Measurements from ENCODE around the gene RAE1.
"Not testable (repeated sequence)": the region's sequence is repeated elsewhere in the genome, so short reads cannot be mapped to it uniquely, and the experiment has no call there.

Gene RAE1

DNA sequence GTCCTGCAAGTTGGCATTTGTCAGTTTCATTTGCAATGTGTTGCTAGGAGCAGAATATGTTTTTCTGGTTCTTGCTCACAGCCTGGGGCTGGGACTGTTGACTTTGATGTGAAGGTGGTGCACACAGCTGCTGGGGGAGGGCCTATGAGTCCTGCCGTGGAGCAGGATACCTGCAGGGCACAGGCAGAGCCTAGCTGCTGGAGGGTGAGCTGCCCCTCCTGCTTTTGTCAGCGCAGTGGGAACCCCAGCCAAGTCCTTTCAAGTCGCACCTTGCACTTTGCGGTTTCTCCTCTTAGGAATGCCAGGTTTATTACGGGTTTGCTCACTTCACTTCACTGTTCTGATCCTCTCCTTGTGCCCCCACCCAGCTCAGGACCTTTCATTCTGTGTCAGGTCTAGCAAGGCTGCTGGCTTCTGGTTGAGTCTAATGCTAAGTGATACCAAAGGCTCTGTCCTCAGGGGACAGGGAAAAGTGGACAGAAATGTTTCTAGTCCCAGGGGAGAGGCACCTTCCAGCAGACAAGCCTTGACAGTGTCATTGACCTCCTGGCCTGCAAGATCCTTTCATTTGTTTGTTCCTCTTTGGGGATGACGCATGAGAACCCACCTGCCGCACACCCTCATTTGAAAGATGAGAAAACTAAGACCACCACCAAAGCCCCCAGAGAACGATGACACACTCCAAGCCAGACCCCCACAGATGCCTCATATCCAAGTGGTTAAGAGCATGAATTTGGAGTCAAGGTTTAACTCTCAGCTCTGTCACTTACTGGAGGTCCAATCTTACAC lies 24.2 kb upstream of the RAE1 start:
- FAIRE-seq: no peak

DNA sequence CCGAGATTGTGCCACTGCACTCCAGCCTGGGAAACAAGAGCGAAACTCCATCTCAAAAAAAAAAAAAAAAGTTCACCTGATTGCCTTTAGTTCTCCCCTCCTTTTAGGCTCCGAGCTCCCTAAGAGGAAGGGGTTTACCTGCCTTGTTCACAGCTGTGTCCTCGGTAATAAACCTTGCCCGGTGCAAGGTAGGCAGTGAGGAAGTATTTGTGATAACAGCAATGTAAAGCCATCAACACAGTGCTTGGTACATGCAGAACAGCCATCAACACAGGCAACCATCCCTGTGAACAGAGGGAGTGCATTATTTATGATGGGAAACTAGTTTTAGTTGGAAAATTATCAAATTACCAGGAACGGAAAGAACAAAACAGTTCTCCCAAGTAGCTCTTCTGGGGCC lies 23.2 kb upstream of the RAE1 start:
- no peak for FAIRE-seq

DNA sequence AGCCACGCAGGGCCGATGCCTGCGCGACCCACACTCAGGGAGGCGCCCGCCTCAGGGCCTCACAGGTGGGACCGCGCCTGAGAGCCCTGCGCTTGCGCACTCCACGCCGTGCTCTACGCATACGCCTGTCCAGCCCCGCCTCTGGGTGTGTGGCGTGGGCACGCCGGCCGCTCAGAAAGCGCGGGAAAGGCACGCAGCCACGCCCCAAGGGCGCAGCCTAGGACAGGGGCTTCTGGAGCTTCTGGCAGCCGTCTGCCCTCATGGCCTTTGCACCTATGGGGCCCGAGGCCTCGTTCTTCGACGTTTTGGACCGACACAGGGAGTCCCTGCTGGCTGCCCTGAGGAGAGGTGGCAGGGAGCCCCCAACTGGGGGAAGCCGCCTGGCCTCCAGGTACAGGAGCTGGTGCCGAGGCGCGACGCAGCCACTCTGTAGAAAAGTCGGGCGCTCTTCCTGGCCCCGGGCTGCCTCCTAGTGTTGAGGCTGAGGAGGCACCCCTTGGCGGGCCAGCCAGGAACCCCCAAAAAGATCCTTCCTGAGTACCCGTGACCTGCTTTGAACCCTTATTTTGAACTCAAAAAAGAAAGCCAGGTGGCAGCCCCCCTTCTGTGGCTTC lies 21.3 kb upstream of the RAE1 start, which contains the start of gene SPO11:
Gene SPO11, plus strand, starts transcription at position 196 of the 614 bp plus-strand sequence. Its CDS starts 65 bp downstream, at position 261.
- no peak for FAIRE-seq

DNA sequence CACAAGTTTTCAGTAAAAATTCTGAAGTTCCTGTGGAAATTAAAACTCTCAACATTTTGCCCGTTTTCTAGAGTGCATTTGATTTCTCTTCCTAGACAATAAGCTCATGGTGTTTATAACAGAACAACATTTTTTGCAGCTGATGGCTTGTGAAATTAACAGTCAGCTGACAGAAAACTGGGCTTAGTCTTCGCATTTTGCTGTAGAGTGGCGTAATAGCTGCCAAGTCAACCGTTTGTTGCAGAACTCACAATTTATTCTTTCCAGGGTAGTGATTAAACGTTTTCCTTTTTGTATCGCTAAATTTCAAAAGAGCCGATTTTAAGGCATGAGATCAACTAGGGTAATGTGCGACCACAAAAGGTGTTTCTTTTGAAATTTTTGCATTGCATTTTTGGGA lies 20.1 kb upstream of the RAE1 start:
- FAIRE-seq: no peak

DNA sequence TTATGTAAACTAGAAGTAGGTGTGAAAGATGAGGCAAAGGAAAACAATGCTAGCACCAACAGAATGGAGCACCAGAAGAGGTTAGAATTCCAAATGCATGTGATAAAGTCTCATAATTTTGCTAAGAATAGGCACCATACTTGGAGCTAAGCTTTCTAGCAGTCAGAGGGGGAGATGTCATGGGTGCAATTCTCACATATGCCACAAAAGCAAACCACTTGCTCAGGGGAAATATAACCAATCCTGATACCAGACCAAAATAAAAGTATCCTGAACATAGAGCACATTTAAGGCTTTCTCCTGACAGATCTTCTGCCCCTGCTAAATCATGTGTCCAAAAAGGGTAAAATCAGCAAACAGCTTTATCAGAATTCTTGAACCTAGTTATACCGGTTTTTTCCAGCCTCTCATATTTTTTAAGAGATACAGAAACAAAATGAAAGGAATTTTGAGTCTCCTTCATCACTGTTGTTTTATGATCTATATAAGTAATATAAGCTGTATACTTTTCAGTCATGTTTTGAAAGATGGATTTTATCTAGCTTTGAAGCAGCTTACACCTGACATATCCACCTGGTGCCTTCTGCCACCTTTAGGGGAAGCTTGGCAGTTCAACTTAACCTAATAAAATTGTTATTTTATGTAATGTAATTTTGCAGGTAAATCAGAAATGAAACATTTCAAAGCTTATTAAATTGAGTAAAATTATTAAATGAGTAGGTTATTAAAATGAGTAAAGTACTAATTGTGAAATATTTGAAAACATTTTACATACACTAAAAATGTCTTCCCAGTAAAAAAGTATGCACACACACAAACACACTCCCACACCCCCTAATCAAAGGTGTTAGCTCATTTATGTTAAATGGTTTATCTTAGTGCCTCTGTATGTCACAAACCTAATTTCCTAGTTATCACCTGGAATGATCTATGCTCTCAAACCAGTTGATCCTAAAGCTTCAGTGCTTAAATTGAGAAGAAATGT lies 18.7 kb upstream of the RAE1 start:
- peak; percentile 6 for FAIRE-seq

DNA sequence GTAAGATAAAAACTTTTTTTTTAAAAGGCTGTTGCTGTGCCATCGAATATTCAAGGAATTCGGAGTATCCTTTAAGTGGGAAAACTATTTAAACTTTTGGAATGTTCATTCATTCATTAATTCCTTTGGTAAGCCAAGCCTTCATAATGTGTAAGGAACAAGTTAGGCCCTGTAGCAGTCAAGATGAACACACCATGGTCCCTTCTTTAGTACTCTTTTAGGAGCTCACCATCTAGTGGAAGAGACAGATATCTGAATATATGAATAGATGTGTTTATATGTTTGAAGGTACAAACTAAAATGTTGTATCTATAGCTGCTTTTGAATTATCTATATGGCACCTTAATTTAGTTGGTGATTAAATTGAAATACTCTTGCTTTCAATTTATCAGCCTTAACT lies 15.7 kb upstream of the RAE1 start:
- FAIRE-seq: no peak

DNA sequence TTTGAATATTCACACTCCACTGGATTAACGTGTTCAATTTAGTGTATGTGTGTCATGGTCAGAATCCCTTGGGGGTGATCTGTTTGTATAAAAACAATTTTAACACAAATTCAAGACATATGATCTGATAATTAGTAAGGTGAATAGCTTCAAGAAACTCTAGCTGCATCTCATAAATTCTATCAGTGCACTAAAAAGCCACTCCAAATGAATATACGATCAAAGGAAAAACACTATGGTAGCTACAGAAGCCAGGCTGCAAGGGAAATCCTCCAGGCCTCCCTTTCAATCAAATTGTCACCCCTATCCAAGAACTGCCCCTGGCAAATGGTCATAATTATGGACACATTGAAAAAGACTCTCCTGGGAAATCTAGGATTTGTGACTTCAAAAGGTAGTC lies 9.4 kb upstream of the RAE1 start:
- no peak for FAIRE-seq

DNA sequence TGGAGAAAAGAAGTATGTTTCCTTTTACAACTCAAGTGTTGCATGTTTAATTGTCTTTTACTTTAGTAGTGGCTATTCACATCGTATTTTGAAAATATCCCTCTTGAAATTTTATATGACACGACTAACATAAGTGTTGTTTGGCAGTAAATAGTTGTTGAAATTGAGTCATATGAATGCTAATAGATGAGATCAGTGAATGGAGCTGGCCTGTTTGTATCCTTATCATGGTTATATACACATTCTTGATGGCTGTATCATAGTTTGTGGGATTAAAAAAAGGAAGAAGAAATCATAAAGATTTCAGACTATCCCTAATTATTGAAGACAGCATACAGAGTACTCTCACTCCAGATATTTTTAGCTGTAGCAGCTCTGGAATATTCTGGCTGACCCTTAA lies 8.2 kb upstream of the RAE1 start:
- FAIRE-seq: no peak

DNA sequence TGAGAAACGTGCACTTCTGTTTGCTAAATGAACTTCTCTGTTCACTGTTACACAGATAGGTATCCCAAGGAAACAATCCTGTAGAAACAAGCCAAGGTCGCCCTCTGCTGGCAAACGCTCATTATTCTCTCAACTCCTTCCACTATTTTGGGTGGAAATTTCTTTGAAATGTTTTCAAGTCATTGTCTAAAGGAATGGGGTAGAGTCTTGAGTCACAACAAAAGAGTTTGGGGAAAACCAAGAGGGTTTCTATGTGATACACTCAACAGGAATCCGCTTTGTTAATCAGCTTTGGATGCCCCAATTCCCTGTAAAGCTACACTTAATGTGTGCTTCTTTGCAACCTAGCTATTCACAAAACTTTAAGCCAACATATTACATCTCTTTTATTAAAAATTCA lies 4.6 kb upstream of the RAE1 start:
- peak; percentile 97 for FAIRE-seq

DNA sequence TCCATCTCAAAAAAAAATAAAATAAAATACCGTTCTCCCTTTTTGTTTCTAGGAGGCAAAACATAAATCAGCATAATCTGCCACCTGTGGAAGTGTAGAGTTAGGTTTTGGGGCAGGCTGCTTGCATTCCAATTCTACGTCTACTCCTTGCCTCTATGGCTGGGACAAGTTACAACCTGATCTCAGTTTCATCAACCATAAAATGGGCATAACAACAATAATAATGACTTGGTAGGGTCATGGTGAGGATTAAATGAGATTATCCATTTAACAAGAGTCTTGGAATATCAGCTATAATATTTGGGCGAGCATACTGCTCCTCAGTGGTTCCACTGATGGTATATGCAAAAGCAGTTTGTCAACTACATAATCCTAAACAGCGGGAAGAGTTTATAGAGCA lies 3.7 kb upstream of the RAE1 start:
- no peak for FAIRE-seq

DNA sequence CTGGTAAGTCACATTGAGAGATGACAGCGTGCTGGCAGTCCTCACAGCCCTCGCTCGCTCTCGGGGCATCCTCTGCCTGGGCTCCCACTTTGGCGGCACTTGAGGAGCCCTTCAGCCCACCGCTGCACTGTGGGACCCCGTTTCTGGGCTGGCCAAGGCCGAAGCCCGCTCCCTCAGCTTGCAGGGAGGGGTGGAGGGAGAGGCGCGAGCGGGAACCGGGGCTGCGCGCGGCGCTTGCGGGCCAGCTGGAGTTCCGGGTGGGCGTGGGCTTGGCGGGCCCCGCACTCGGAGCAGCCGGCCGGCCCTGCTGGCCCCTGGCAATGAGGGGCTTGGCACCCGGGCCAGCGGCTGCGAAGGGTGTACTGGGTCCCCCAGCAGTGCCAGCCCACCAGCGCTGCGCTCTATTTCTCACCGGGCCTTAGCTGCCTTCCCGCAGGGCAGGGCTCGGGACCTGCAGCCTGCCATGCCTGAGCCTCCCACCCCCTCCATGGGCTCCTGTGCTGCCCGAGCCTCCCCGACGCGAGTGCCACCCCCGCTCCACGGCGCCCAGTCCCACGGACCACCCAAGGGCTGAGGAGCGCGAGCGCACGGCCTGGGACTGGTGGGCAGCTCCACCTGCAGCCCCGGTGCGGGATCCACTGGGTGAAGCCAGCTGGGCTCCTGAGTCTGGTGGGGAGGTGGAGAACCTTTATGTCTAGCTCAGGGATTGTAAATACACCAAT lies 2.7 kb upstream of the RAE1 start:
- not testable (repeated sequence) for FAIRE-seq

DNA sequence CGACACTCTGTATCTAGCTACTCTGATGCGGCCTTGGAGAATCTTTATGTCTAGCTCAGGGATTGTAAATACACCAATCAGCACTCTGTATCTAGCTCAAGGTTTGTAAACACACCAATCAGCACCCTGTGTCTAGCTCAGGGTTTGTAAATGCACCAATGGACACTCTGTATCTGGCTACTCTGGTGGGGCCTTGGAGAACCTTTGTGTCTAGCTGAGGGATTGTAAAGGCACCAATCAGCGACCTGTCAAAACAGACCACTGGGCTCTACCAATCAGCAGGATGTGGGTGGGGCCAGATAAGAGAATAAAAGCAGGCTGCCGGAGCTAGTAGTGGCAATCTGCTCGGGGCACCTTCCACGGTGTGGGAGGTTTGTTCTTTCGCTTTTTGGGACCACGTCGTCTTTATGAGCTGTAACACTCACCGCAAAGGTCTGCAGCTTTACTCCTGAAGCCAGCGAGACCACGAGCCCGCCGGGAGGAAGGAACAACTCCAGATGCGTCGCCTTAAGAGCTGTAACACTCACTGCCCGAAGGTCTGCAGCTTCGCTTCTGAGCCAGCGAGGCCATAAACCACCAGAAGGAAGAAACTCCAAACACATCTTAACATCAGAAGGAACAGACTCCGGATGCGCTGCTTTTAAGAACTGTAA lies 2.0 kb upstream of the RAE1 start:
- FAIRE-seq: not testable (repeated sequence)

DNA sequence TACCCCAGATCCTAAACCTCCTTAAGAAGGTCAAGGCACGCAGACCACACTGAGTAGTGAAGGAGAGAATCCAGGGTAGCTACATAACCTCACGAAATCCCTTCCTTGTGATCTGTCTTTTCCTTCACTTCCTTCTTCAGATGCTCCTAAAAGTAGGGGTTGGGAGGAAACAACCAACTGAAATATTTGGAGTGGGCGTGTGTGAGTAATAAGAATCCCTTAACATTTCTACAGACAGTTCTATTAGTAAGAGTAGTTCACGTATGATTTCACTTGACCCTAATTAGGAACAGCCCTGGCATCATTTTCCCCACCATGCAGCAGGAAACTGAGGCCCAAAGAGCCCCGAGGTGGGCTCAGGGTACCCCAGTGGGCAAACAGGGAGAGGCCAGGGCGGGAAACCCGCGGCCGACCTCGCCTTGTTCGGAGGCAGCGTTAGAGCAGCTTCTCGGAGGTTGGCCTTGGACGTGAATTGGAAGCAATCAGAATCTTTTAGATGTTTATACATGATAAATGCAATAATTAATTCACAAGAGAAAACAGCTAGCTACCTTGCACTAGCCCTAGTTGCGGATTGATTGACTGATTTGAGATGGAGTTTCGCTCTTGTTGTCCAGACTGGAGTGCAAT lies 859 bp upstream of the RAE1 start:
- FAIRE-seq: no peak

DNA sequence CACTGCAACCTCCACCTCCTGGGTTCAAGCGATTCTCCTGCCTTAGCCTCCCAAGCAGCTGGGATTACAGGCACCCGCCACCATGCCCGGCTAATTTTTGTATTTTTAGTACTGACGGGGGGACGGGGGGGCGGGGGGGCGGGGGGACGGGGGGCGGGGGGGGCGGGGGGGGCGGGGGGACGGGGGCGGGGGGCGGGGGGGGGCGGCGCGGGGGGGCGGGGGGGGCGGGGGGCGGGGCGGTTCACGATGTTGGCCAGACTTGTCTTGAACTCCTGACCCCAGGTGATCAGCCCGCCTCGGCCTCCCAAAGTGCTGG lies 371 bp upstream of the RAE1 start:
- not testable (repeated sequence) for FAIRE-seq

DNA sequence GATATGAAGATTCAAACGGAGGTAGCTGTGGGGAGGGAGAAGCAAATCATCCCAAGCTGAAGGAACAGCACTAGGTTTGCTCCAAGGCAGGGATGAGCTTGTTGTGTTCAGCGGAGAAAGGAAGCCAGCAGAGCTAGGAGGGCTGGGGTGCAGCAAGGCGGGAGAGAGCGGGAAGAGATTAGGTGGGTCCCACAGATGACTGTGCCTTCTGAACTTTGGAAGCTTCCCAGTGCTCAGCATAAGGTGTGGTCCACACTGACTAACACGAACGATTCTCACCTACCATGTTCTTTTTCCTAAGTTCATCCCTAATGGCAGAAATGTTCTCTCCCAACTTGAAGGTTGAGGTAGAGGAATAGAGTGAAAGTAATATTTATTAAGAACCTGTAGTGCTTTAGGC lies 1.2 kb downstream of the RAE1 start:
- FAIRE-seq: no peak

DNA sequence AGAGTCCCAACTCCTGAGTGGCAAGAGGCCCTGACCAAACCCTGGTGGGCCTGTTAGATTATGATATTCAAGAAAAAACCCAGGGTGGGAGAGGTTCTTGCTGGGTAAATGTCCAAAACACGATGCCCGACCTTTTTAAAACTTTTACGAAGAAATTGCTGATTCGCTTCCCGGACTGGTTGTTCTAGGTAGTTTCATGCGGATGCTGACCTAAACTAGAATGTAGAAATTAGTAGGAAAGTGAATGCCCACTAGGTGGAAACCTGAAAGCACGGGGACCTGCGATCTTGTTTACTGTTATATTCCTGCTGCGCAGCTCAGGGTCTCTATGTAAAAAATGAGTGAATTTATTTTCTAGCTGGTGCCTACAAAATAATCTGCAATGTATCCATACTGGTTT lies 2.3 kb downstream of the RAE1 start:
- no peak for FAIRE-seq

DNA sequence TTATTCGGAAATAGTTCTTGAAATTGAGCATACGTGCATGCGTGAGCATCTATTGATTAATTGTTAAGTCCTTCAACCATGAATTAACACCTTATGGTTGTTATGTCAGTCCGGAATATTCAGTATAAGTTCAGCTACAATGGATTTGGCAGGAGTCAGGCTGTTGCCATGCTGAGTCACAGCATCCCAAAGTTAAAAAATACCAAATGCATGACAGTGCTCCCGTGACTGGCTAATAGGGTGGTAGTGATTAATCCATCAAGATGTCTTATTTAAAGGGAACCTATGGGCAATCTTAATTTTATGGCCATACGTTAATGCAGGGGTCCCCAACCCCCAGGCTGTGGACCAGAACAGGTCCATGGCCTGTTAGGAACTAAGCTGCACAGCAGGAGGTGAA lies 10.5 kb downstream of the RAE1 start:
- FAIRE-seq: no peak

DNA sequence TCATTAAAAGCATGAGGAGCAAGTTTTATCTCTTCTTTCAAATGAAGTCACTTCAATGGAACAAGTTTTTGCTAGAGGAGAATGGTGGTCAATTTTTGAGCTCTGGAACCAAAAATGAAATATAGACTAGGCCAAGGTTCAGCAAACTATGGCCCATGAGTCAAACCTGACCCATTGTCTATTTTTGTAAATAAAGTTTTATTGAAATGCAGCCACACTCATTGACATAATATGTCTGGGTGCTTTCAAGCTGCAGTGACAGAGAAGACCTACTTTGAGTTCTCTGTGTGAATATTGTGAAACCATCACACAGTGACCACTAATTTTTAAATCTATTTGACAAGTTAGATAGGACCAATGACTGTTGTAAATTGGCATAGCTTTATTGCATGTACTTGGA lies 13.4 kb downstream of the RAE1 start:
- FAIRE-seq: no peak

DNA sequence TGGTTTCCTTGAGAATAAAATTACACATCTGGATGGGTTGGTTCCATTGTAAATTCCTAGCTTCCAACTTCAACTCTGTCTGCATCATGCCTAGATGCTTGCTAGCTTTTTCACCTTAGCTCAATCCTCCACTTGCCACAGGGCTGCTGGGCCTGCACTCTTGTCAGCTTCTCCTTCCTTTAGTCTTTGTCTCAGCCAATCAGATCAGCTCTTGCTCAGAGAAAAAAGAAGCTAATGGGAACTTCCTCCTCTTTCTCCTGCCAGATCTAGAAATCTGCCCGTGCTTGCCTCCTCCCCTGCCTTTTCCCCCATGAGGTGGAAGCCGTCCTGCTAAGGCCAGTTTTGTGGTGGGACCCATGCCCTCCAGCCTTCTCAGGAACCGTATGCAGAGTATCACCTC lies 18.5 kb downstream of the RAE1 start:
- no peak for FAIRE-seq

DNA sequence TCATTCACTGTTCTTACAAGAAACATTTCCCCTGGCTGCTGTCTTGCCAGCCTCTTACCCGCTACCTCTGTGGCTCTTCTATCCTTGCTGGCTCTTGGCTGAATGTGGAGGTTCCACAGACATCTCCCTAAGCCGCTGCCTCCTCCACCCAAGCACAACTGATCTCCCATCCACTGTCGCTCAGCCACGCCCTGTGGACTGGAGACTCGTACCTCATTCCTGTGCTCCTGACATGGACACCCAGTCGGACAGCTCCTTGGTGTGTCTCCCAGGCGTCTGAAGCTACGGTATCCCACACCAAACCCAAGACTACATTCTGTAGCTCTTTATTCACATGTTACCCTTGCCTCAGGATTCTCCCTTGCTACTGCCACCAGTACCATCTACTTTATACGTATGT lies 19.3 kb downstream of the RAE1 start:
- FAIRE-seq: no peak

DNA sequence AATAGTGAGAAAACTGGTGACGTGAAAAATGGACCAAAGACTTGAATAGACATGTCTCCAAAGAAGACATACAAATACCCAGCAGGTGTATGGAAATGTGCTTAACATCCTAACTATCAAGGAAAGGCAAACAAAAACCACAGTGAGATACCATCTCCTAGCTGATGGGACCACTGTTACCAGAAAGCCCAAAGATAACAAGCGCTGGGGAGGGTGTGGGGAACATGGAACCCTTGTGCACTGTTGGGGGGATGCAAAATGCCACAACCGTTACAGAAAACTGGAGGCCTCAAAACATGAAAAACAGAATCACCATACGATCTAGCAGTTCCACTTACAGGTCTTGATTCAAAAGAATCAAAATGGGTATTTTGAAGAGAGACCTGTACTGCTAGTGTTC lies 20.3 kb downstream of the RAE1 start:
- FAIRE-seq: no peak

DNA sequence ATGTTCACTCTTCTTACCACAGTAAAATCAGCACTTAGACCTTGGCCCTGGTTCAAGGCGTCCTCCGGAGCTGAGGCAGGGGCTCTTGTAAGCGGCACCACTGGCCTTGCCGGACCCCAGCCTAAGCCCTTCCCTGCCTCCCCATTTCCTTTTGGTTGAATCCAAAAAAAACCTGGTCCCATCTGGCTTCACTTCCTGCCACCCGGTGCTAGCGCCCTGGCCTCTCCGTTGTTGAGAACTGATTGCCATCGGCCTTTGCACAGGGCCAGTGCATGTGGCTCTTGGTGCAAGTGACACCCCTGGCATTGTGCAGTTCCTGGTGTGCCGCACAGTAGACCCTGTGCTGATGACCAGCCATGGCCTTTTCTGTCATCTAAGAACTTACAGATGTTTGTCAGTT lies 21.1 kb downstream of the RAE1 start:
- no peak for FAIRE-seq

Data from G401.6 (cell line).